Measurements from ENCODE around the gene KMT2D.

The KMT2D gene, protein sequence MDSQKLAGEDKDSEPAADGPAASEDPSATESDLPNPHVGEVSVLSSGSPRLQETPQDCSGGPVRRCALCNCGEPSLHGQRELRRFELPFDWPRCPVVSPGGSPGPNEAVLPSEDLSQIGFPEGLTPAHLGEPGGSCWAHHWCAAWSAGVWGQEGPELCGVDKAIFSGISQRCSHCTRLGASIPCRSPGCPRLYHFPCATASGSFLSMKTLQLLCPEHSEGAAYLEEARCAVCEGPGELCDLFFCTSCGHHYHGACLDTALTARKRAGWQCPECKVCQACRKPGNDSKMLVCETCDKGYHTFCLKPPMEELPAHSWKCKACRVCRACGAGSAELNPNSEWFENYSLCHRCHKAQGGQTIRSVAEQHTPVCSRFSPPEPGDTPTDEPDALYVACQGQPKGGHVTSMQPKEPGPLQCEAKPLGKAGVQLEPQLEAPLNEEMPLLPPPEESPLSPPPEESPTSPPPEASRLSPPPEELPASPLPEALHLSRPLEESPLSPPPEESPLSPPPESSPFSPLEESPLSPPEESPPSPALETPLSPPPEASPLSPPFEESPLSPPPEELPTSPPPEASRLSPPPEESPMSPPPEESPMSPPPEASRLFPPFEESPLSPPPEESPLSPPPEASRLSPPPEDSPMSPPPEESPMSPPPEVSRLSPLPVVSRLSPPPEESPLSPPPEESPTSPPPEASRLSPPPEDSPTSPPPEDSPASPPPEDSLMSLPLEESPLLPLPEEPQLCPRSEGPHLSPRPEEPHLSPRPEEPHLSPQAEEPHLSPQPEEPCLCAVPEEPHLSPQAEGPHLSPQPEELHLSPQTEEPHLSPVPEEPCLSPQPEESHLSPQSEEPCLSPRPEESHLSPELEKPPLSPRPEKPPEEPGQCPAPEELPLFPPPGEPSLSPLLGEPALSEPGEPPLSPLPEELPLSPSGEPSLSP (N-terminal part only)

DNA sequence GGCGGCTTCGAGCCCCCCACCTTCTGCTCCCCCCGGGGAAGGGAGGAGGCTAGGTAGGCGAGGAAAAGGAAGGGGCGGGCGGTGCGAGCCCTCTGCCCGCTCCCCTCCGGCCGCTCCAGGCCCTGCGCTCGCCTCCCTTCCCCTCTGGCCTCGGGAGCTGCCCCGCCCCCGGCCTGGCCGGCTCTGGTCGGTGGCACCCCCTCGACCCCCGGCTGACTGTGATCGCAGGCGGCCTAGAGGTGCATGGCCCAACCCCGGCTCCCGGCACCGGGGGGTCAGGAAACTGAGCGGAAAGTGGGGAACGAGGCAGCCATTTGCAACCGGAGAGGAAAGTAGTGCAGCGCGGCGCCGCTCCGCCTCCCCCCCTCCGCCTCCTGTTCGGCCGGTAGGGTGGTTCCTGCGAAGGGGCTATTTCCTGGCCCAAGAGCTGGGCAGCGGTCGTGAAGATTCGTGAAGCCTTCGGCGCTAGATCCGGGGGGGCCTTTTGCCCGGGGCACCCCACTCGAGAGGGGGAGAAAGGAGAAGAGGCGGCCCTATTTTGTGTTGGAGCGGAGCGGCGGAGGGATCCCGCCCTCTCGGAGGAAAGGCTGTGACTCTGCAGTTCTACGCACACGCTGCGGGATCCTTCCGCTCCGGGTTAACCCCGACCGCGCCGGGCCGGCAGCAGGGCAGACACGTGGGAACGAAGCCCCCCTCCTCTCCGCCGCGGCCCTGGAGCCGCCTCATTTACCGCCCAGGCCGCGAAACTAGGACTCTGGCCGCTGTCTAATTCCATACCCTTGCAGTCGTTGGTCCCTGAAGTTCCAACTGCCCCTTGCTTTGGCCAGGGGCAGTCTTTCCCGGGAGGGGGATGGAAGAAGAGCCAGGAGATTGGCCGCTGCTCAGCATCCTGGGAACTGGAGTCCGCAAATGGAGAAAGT, at the start of gene KMT2D:
Gene KMT2D (minus strand): TSS at position 558 of the 920 bp plus-strand sequence. CDS start 5,470 bp downstream, outside the sequence.
- peak within 1 kb of the TSS; percentile 91 for H3K4me3 ChIP-seq (ENCODE audit: control insufficient read depth, low read depth, low read length)
- peak; percentile 95 for DNase-seq (ENCODE audit: low read depth)
- TF ChIP-seq, protein P1, sequence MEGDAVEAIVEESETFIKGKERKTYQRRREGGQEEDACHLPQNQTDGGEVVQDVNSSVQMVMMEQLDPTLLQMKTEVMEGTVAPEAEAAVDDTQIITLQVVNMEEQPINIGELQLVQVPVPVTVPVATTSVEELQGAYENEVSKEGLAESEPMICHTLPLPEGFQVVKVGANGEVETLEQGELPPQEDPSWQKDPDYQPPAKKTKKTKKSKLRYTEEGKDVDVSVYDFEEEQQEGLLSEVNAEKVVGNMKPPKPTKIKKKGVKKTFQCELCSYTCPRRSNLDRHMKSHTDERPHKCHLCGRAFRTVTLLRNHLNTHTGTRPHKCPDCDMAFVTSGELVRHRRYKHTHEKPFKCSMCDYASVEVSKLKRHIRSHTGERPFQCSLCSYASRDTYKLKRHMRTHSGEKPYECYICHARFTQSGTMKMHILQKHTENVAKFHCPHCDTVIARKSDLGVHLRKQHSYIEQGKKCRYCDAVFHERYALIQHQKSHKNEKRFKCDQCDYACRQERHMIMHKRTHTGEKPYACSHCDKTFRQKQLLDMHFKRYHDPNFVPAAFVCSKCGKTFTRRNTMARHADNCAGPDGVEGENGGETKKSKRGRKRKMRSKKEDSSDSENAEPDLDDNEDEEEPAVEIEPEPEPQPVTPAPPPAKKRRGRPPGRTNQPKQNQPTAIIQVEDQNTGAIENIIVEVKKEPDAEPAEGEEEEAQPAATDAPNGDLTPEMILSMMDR (conservative IDR thresholded peaks at IDR 0.05; ENCODE audit: control insufficient read depth, insufficient read depth, low read depth, low read length) = peak; percentile 16

DNA sequence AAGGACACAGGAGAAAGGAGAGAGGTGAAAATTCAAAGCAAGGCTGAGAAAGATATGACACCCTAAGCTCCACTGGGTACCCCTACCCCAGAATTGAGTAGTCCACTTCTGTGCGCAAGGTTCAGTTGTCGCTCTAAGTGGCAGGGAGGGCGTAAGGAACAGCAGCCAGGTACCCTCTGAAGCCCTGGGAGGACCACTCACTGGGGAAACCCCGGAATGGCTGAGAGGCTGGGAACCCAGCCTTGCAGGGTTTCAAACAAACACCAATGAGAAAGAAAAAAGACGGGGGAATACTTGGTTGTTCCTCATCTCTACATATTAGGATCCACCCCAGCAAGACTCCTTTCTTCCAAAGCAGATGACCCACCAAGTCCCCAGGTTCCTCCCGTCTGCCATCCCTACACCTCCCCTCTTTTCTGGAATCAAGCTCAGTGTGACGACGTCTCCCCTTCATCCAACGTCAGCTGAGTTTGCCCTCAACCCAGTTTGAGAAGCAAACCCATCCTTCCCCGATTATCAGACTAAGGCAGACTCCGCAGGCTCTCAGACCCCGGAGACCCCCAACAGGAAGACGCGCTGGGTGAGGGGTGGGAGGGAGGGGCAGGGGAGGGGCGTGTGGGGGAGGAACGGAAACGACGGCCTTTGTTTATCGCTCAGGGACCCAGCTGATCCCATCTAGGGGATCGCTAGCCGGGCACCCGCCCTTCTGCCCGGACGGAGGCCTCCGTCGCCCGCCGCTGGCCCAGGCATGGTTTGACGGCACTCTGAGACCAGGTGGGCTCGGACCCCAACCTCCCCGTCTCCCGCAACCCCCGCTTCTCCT, 49.3 kb upstream of the KMT2D start:
- DNase-seq (ENCODE audit: low read depth) = no peak
- TF ChIP-seq, protein P1 (conservative IDR thresholded peaks at IDR 0.05; ENCODE audit: control insufficient read depth, insufficient read depth, low read depth, low read length) = no peak
- H3K4me3 ChIP-seq (ENCODE audit: control insufficient read depth, low read depth, low read length) = peak overlapping the region; percentile 82

DNA sequence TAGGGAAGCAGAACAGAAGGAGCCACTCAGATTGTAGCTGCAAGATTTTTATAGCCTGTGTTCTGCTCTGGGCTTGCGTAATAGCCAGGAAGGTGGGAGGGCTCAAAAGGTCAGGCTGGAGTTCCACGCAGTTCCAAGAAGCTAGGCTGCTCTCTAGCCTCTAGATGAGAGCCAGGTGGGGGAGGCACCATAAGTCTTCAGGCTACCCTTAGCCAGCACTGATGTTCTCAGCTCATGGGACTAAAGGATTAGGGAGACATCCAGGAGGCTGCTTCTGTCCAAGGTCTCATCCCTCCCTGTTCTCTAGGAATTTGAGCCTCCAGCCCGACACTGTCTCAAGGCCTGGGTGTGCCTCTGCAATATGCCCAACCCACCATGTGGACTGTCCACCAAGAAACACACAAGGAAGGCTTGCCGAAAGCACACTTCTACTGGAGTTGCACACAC, 48.4 kb upstream of the KMT2D start:
- peak overlapping the region; percentile 82 for H3K4me3 ChIP-seq (ENCODE audit: control insufficient read depth, low read depth, low read length)
- peak; percentile 57 for DNase-seq (ENCODE audit: low read depth)
- TF ChIP-seq, protein P1 (conservative IDR thresholded peaks at IDR 0.05; ENCODE audit: control insufficient read depth, insufficient read depth, low read depth, low read length) = no peak

DNA sequence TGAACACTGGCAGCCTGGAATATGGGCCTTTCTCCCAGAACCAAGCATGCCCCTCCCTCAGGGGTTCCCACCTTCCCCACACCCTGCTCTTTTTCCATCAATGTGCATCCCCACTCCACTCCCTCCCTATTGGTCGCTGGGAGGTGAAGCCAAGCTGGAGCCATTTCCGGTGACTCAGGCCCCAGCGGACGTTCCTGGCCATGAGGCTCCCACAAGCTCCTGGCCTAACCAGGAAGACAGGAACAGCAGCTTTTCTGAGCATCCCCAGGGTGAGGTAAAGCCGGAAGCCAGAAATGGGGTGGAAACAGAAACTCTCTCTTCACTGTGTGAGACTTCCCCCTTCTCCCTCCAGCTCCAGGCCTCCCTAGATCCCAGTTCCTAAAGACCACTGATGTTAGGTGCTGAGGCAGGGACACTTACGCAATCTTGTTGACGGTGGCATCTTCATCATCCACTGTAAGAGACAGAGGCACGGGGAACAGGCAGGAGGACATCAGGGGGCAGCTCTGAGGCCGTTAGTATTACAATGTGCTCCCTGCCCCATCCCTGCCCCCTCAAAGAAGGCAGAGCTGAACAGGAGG, 45.0 kb upstream of the KMT2D start:
- TF ChIP-seq, protein P1 (conservative IDR thresholded peaks at IDR 0.05; ENCODE audit: control insufficient read depth, insufficient read depth, low read depth, low read length) = no peak
- no peak overlapping the region for H3K4me3 ChIP-seq (ENCODE audit: control insufficient read depth, low read depth, low read length)
- DNase-seq (ENCODE audit: low read depth) = peak; percentile 69

DNA sequence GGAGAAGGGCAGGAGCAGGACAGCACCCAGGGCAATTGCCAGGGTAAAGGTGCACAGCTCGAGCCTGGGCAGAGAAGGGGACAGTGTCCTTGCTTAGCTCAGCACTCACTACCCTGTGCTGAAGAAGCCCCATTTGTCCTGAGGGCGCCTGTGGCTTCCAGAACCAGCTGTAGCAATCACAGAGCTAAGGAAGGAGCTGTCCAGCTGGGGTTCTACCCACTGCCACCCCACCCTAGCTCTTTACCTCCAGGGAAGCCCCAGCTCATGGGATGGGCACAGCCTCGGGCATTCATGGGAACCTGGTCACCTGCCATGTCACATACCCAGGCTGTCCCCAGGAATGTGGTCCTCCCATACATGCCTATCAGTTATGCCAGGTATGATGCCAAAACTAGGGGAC, 44.2 kb upstream of the KMT2D start:
- TF ChIP-seq, protein P1 (conservative IDR thresholded peaks at IDR 0.05; ENCODE audit: control insufficient read depth, insufficient read depth, low read depth, low read length) = no peak
- no peak overlapping the region for H3K4me3 ChIP-seq (ENCODE audit: control insufficient read depth, low read depth, low read length)
- DNase-seq (ENCODE audit: low read depth) = no peak

Measured in fibroblast of mammary gland (primary cell).